B cell (primary cell): Measurements from ENCODE around the gene VILL. TPM values are rescaled to one million over a fixed set of nuclear protein-coding genes. Genes with fewer than 3 reads are reported as not detected.
"Not testable (repeated sequence)": the region's sequence is repeated elsewhere in the genome, so short reads cannot be mapped to it uniquely, and the experiment has no call there.

Experiments used
- ATAC-seq: fragments of 200-7000 bp; cut with Tn5 transposase; one replicate; pipeline ENCODE4 v1.10.0; 2021; ENCODE audit warnings: low read depth, mild to moderate bottlenecking, moderate number of reproducible peaks, moderate library complexity
- CTCF ChIA-PET: fragments of 350-600 bp; sonication (Branson Sonifier 250); formaldehyde crosslinking; loops from one replicate; lab custom pipeline; 2021; ENCODE audit warnings: antibody characterized with exemption, inconsistent platforms; lab: Charles Lee
- POLR2A ChIA-PET: fragments of 350-600 bp; sonication (Branson Sonifier 250); formaldehyde crosslinking; loops from one replicate; lab custom pipeline; 2021; ENCODE audit warnings: antibody characterized with exemption; lab: Charles Lee
- DNase-seq: peaks from one replicate; pipeline ENCODE4 v3.0.0; 2013
- H2AFZ ChIP-seq: 2 replicates; pipeline ENCODE4 v1.6.1; 2012; ENCODE audit warnings: mild to moderate bottlenecking, low read depth, low read length; ENCODE audit not compliant: insufficient read depth, poor library complexity, severe bottlenecking
- H3K27ac ChIP-seq, 2 donors: 1 replicate in 1 of 2; 2 replicates in 1 of 2; pipeline ENCODE4 v1.5.1; 2012 to 2013; ENCODE audit warnings: low read length in 2 of 2, mild to moderate bottlenecking in 2 of 2, moderate library complexity in 1 of 2
- H3K27me3 ChIP-seq, 4 experiments: fragments of 200-600 bp in 1 of 4; sonication (generic) in 1 of 4; replicated peaks in 1 of 4; 1 replicate in 2 of 4; 2 replicates in 2 of 4; pipeline versions ENCODE4 v1.6.1 to v1.7.0; 2013 to 2016; ENCODE audit warnings: low read length in 3 of 4, mild to moderate bottlenecking in 2 of 4, mixed read lengths in 1 of 4, moderate library complexity in 1 of 4; ENCODE audit not compliant: insufficient read depth in 4 of 4, control insufficient read depth in 3 of 4; ENCODE audit errors: control extremely low read depth in 1 of 4
- H3K36me3 ChIP-seq, 2 experiments: replicated peaks in 1 of 2; 1 replicate in 1 of 2; 2 replicates in 1 of 2; pipeline versions ENCODE4 v1.6.1 to v1.7.1; 2013; ENCODE audit warnings: low read length in 1 of 2; ENCODE audit not compliant: insufficient read depth in 2 of 2, control insufficient read depth in 1 of 2; ENCODE audit errors: control extremely low read depth in 1 of 2, extremely low read depth in 1 of 2
- H3K4me1 ChIP-seq, 2 donors: fragments of 200-600 bp in 1 of 2; sonication (generic) in 1 of 2; 1 replicate in 1 of 2; 2 replicates in 1 of 2; pipeline versions ENCODE4 v1.5.1 to v1.6.1; 2013 to 2017; ENCODE audit warnings: low read length in 2 of 2; ENCODE audit not compliant: control insufficient read depth in 2 of 2, insufficient read depth in 2 of 2
- H3K4me2 ChIP-seq: replicated peaks from 2 replicates; pipeline ENCODE3; 2012; ENCODE audit warnings: mild to moderate bottlenecking, low read depth, low read length; ENCODE audit not compliant: poor library complexity, severe bottlenecking
- H3K4me3 ChIP-seq, 5 experiments: fragments of 200-600 bp in 1 of 5; sonication (generic) in 1 of 5; 1 replicate in 3 of 5; 2 replicates in 2 of 5; pipeline versions ENCODE4 v1.5.1 to v1.7.0; 2011 to 2016; ENCODE audit warnings: low read length in 4 of 5, mild to moderate bottlenecking in 4 of 5, low read depth in 2 of 5, control low read depth in 1 of 5, moderate library complexity in 1 of 5; ENCODE audit not compliant: insufficient read depth in 1 of 5; ENCODE audit errors: control extremely low read depth in 1 of 5, extremely low read depth in 1 of 5
- H3K79me2 ChIP-seq: fragments of 200-600 bp; sonication (generic); one replicate; pipeline ENCODE4 v1.6.0; 2016; ENCODE audit warnings: low read length; ENCODE audit not compliant: control insufficient read depth, insufficient read depth
- H3K9ac ChIP-seq: fragments of 200-600 bp; sonication (generic); 2 replicates; pipeline ENCODE4 v1.6.1; 2017; ENCODE audit warnings: mild to moderate bottlenecking, low read length, moderate library complexity
- H3K9me3 ChIP-seq, 3 donors: one replicate each; pipeline versions ENCODE4 v1.6.1 to v1.7.1; 2013; ENCODE audit warnings: low read length in 2 of 3; ENCODE audit not compliant: control insufficient read depth in 2 of 3, insufficient read depth in 1 of 3; ENCODE audit errors: control extremely low read depth in 1 of 3
- H4K20me1 ChIP-seq: 2 replicates; pipeline ENCODE4 v1.6.0; 2012; ENCODE audit warnings: mild to moderate bottlenecking, low read length; ENCODE audit not compliant: insufficient read depth, control insufficient read depth, poor library complexity, severe bottlenecking
- H3K27ac Mint-ChIP-seq: one replicate; pipeline ENCODE4 v1.8.0; 2021; ENCODE audit warnings: mixed read lengths
- H3K27me3 Mint-ChIP-seq: one replicate; pipeline ENCODE4 v1.8.0; 2021; ENCODE audit warnings: mixed read lengths
- H3K4me1 Mint-ChIP-seq: one replicate; pipeline ENCODE4 v1.8.0; 2021; ENCODE audit warnings: mixed read lengths
- H3K4me3 Mint-ChIP-seq: one replicate; pipeline ENCODE4 v1.8.0; 2021; ENCODE audit warnings: mixed read lengths
- H3K9me3 Mint-ChIP-seq: one replicate; pipeline ENCODE4 v1.8.0; 2022; ENCODE audit warnings: mixed read lengths; ENCODE audit not compliant: insufficient read depth
- EZH2 ChIP-seq: IDR thresholded peaks from 2 replicates; pipeline ENCODE4 v1.6.1; 2012; ENCODE audit warnings: borderline replicate concordance, low read depth, mild to moderate bottlenecking, moderate library complexity, low read length; ENCODE audit not compliant: insufficient read depth, poor library complexity, severe bottlenecking
- WGBS: methylation state at CpG from one replicate; pipeline ENCODE4 v1.1.5; 2013; ENCODE audit warnings: missing lambda C conversion rate; ENCODE audit not compliant: insufficient coverage; 5-methylcytosine and 5-hydroxymethylcytosine counted together
- intact Hi-C: fragments of 100-400 bp; cut with micrococcal nuclease; formaldehyde crosslinking; loops from one replicate; pipeline ENCODE4 v1.10.0; 2022
- polyA plus RNA-seq: library from polyadenylated mRNA; depleted of rRNA; stranded (reverse); fragments of >200 nt; gene quantifications from 2 replicates; pipeline ENCODE4 v1.2.3, GENCODE V29; 2012
- total RNA-seq, 2 donors: library from RNA; stranded (reverse); fragments of 120-200 nt in 1 of 2; gene quantifications; 1 replicate in 1 of 2; 2 replicates in 1 of 2; pipeline versions ENCODE4 v1.2.3 to v1.2.4, GENCODE V29; 2013 to 2022
- TF ChIP-seq, protein P1 (sequence below): fragments of 200-600 bp; IDR thresholded peaks from one replicate; pipeline ENCODE4 v1.8.0; 2022; ENCODE audit warnings: antibody characterized with exemption, mild to moderate bottlenecking

Gene VILL
- total and polyA plus RNA-seq, 2 donors (not counting 1 experiment from before 2014, with no cell fraction given) = 35.2 to 46.4 TPM

DNA sequence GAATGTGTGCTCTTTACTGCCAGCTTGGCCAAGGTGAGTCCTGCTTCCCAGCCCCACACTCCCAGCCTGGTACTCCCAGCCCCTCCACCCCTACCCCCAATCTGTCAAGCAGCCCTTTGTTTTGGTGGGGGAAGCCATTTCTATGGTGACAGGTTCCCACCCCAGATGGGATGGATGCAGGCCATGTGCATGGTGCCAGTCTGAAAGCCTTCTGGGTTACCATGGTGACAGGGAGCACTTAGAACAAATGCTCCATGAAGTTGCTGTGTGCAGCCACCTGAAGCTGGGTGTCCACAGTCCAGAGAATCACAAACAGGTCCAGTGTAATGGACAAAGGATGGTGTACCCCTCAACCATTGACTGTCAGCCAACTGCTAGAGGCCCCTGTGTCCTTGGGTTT is 19.1 kb upstream of the VILL start:
- Histone ChIP-seq H3K4me2 (no peak overlapping the region), H3K36me3 (no peaks in the 10 kb centered on the region), H3K27me3 (no peaks in the 10 kb centered on the region), H2AFZ (no peak overlapping the region), H3K79me2 (no peaks in the 10 kb centered on the region), H3K9me3 (no peaks in the 10 kb centered on the region), H3K27ac (no peak overlapping the region), H4K20me1 (no peaks in the 10 kb centered on the region), H3K4me1 (no peaks in the 10 kb centered on the region), H3K4me3 (no peak overlapping the region), H3K9ac (no peak overlapping the region)
- Mint-ChIP-seq H3K27ac (no peak overlapping the region), H3K4me1 (no peaks in the 10 kb centered on the region), H3K27me3 (peaks cover 13% of the 10 kb centered on the region), H3K9me3 (no peaks in the 10 kb centered on the region), H3K4me3 (no peak overlapping the region)
- DNase-seq (no peak), ATAC-seq (no peak)
- TF ChIP-seq, protein P1, sequence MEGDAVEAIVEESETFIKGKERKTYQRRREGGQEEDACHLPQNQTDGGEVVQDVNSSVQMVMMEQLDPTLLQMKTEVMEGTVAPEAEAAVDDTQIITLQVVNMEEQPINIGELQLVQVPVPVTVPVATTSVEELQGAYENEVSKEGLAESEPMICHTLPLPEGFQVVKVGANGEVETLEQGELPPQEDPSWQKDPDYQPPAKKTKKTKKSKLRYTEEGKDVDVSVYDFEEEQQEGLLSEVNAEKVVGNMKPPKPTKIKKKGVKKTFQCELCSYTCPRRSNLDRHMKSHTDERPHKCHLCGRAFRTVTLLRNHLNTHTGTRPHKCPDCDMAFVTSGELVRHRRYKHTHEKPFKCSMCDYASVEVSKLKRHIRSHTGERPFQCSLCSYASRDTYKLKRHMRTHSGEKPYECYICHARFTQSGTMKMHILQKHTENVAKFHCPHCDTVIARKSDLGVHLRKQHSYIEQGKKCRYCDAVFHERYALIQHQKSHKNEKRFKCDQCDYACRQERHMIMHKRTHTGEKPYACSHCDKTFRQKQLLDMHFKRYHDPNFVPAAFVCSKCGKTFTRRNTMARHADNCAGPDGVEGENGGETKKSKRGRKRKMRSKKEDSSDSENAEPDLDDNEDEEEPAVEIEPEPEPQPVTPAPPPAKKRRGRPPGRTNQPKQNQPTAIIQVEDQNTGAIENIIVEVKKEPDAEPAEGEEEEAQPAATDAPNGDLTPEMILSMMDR = no peak
- no peak for TF ChIP-seq EZH2
- CTCF ChIA-PET = interaction anchor here (1.5 to 5.1 kb wide), 3 partner anchors 12 to 68 kb away, joined by 3 to 31 read pairs (median 3); partner anchors contain the start of gene DLEC1
- POLR2A ChIA-PET = no interaction called here
- intact Hi-C loops = no loop called here

DNA sequence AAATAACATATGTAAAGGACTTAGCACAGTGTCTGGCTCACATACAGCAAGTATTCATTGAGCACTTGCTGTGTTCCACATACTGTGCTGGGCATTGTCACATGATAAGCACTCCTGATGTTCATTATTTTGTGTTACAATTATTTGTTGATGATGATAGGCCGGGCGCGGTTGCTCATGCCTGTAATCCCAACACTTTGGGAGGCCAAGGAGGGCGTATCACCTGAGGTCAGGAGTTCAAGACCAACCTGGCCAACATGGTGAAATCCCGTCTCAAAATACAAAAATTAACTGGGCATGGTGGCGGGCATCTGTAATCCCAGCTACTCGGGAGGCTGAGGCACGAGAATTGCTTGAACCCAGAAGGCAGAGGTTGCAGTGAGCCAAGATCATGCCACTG is 18.5 kb upstream of the VILL start:
- H3K27ac Mint-ChIP-seq, H3K4me1 ChIP-seq, H3K4me1 Mint-ChIP-seq, H3K36me3 ChIP-seq, H3K27ac ChIP-seq, H3K4me3 ChIP-seq, H3K9me3 ChIP-seq, H3K27me3 Mint-ChIP-seq, POLR2A ChIA-PET, DNase-seq, intact Hi-C loops, H4K20me1 ChIP-seq, H2AFZ ChIP-seq, H3K79me2 ChIP-seq, H3K9me3 Mint-ChIP-seq, ATAC-seq, H3K27me3 ChIP-seq, H3K9ac ChIP-seq, H3K4me2 ChIP-seq, H3K4me3 Mint-ChIP-seq: not testable (repeated sequence)
- CTCF ChIA-PET = interaction anchor here (1.5 to 5.1 kb wide), 3 partner anchors 12 to 67 kb away, joined by 3 to 31 read pairs (median 3); partner anchors contain the start of gene DLEC1
- WGBS = 96% methylated on average over 8 of the region's 8 CpGs
